ENCODE measurements around the gene CD200R1.

CD200R1 gene, protein sequence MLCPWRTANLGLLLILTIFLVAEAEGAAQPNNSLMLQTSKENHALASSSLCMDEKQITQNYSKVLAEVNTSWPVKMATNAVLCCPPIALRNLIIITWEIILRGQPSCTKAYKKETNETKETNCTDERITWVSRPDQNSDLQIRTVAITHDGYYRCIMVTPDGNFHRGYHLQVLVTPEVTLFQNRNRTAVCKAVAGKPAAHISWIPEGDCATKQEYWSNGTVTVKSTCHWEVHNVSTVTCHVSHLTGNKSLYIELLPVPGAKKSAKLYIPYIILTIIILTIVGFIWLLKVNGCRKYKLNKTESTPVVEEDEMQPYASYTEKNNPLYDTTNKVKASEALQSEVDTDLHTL

DNA sequence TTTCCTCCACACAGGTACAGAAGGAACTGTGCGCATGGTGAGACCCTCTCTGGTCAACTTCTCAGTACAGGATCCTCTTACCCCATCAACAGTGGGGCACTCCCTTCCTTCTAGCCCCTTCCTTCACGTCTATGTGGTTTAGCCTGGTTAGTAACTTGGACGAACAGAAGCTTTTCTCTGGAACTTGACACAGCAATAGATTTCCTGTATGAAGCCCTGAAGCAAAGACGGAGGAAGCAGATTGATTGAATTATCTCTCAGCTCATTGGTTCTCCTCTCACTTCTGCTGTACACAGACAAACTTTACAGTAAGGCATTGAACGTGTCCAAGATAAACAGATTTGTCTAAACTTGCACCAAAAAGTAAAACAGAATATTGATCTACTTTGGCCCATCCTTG is at the start of gene CD200R1:
CD200R1 (minus strand) TSS at position 210 of the 400 bp plus-strand sequence. CDS start 246 bp downstream, outside the sequence.
- DNase-seq, result no peak

DNA sequence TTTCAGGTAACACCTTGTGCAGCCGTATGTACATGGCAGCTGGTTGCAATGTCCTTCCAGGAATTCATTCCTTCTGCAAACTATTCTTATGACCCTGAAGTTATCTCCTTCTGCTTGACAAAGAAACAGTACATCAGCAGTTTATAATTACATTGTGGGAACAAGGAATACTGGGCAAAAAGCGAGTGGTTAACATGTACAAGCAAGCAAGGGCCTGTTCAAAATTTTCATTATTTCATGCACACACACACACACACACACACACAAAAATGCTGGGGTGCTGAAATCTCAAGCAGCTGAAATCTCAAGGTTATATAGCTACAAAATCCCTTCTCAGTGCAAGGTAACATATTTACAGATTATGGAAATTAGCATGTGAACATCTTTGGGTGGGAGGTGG is 46.6 kb upstream of the CD200R1 start:
- no peak for DNase-seq

DNA sequence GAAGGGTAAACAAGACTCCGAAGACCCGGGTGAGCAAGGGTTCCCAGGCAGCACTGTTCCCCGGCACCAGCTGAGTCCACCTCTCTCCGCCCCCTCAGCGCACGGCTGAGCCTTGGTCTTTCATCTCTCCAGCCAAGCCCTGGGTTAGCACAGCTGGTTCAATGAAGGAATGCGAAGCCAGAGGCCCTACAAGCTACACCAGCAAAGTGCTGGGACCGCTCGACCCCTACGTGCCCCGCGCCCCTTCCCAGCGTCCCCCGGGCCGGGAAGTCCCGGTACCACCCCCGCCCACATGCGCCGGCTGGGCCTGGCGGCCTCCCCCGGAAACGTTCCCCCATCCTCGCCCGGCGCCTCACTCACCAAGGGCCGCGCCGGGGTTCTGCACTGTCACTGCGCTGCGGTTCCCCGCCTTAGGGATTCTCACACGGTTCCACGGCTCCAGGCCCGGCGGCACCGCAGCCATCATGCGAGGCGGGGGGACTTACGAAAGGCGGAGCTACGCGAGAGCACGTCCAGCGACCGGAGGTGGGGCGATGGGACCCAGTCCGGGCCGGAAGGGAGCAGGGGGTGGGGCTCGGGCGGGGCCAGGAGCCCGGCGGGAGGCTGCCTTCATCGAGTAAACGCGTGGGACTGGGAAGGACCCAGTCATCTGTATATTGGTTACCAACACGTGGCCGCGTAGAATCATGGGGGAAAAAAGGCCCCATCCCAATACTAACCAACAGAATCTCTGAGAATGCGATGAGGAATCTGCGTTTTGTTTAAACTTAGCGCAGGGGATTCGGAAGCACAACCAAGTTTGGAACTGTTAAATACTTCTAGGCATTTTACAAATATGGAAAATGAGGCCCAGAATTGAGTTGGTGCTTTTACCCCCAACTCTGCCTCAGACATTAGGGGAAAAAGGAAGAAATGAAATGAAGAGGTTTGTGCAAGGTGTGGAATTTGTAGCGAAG is 44.6 kb upstream of the CD200R1 start:
- peak; percentile 66 for DNase-seq

DNA sequence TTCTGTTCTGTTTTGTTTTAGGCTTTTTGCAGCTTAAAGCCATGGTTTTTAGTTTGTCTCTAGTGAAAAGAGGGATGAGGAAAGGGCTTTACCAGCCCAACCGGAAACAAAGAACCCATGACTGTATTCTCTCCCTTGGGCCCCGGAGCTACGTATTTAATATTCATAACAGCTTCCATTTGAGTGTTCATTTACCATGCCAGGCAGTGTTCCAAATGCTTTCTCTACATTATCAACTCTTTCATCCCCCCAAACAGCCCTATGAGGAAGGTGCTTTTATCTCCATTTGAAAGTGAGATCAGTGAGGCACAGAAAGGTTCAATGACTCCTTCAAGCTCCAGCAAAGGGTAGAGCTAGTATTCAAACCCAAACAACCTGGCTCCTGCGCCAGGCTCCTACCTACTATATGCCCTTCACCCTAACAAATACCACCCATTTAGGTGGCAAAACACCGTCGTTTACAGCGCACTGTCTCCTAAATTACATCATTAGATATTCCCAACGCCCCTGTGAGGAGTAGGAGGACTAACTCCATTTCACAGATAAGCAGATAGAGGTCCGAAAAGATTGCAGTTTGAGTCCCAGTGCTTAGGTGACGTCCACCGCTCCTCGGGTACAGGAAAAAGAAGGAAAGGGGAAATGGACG is 43.8 kb upstream of the CD200R1 start:
- no peak for DNase-seq

DNA sequence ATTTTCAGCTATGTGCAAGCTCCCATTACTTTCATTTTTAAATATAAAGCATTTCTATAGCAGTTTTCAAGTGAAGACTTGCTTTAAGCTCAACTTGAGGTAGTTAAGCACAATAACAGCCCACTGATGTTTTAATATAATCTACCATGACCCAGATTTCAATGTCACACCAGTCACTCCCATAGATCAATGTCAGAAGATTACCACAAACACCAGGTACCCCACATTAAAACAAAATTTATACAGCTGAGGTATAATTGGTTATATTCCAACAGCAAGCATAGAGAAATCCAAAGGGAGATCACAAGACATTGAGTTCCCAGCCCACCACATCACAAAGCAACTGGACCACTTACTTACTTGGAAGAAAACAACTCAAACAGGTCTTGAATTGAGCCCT is 38.7 kb upstream of the CD200R1 start:
- no peak for DNase-seq

DNA sequence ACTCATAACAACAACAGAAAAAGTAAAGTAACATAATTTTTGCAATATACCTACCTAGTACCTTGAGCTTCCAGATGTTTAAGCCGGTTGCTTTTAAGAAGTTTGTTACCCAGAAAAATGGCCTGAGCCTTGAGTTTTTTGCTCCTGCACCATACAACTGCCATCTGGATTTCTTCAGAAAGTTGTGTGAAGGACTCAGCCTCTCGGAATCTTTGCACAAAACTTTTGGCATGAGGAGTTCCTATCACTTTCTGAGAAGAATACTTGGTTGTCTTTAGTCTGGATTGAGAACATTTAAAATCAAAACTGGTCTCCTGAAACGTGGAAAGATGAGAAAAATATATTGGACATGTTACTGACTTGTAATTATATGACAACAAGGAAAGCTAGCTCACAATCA is 33.2 kb upstream of the CD200R1 start:
- DNase-seq, result no peak

DNA sequence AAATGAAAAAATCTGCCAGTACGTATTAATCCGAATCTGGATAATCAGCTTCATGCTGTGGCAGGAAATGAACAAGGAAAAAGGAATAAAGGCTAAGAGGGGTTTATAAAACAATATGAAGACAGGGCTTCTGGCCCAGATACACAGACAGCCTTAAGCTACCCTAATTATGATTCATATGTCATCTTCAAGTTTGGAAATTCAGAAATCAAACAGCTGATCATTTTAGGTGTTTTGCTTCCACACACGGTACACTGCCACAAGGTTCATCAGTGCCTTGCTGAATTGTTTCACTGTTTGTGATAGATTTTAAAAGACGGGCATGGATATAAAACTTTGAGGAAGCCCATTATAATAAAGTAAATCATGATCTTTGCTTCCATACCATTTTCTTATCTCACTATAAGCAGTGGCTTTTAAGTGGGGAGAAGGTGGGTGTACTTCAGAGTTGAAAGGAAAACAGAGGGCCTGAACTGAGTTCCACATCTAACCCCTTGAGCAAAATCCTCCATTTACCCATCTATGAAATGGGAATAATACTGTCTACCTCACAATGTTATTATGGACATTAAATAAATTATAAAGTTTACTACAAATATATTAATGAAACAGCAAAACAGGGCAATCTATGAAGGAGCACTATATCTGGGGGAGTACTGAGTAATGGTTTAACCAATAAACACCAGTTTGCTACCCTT is 31.6 kb upstream of the CD200R1 start:
- DNase-seq, result no peak

DNA sequence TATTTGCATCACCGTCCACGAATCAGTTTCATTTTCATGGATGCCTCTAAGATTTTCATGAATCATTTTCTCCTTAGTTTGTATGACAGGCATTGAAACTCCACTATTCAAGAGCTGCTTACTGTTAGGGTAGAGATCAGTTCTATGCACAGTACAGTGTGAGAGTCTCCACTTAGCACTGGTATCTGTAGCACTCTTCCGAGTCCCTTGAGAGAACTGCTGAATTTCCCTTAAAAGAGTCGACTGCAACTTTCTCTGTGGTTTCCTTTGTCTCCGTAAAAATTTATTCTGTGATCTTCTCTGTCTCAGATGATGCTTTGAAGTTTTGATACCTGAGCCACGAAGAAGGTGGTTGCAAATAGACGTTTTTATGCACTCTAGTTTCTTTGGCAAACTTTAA is 30.7 kb upstream of the CD200R1 start:
- no peak for DNase-seq

DNA sequence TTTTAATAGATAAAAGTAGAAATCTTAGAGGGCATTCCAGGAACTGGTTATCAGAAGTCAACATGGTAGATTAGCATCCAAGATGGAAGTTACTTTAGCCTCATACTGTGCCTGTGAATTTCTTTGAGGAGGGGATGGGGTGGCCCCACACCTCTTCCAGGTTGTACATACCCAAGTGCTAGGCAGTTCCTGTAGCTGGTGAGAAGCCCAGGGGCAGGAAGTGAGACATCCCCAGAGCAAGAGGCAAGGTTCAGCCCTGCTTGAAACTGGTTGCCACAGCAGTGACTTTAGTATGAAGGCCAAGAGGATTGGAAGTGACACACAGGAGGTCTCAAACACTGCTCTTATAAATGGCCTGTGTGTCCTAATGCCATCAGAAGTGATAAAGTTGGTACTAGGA is 27.8 kb upstream of the CD200R1 start:
- DNase-seq, result no peak

DNA sequence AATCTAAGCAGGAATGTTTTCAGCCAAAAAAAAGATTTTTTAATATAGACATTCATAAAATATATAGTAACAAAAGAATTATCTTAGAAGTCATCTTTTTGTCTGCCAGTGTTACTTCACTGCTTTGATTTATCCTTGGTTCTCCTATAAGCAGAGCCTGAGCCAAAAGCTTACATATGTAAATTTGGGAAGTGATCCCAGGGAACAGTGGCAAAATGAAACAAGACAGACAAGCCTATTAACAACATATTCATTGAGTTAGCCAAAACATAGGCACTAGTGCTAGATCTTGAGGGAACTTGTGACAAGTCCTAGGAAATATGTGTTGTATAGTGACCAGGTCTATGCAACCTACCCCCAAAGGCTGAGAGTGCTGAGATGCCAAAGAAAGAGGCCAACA is 27.1 kb upstream of the CD200R1 start:
- no peak for DNase-seq

DNA sequence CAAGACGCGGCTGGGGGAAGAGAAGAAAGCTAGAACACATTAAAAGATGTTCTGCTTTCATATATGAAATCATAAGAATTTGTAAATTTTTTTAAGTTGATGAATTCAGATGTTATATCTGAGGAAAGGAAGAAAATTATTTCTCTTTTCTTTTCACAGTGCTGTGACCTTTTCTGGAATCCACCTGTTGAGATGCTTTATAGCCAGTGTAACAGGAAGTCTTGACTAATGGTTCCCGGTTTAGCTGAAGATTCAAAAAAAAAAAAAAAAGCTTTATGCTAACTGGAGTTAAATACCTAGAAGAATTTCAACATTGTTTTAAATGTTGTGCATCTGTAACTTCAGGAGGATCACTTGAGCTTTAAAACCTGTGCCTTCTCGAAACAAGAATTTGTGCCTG is 25.8 kb upstream of the CD200R1 start:
- no peak for DNase-seq

DNA sequence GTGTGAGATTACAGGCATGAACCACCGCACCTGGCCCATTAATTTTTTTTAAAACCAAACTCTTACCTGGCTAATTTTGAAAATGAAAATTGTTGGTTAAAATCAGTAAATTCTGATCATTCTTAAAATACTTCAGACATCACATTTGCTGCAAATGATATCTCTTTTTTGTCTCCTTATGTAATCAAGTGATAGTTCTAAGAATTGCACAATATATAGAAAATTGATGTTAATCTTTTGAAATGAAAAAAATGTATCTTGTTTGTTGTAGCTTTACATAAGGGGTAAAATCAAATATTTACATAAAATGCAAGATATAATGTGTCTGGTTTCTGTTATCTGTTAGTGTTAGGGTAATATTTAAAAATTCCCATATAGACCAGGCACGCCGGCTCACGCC is 20.9 kb upstream of the CD200R1 start:
- DNase-seq, result no peak

DNA sequence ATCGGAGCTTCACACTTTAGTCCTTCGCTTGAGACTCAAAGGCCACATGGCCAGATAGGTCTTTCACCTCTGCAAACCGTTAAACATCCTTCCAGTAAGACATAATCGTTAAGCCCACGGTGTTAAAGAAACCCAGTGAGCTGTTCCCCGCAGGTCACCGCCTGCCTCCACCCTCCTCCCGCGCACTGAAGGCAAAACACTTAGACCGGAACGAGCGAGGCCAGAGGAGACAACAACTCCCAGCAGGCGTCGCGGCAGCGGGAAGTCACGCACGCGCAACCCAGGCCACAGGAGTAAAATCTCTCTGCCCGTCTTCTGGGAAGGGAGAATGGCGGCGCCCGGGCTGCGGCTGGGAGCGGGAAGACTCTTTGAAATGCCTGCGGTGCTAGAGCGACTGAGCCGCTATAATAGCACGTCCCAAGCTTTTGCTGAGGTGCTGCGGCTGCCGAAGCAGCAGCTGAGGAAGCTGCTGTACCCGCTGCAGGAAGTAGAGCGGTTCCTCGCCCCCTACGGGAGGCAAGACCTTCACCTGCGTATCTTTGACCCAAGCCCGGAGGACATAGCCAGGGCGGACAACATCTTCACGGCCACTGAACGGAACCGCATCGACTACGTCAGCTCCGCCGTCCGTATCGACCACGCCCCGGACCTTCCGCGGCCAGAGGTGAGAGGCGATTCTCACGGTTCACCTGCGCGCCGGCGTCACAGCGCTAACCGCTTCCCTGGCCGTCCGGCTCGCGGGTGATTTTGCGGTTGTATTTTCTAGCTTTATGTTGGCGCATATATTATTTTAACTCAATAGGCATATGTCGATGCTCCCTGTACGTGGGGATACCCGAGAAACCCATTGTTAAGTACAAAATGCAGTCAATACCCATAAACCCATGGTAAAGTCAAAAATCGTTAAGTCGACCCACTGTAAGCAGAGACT is 16.0 kb upstream of the CD200R1 start, which contains the start of gene GTPBP8:
GTPBP8 (plus strand) TSS at position 313 of the 931 bp plus-strand sequence; CDS start at position 329, 16 bp downstream.
- DNase-seq, result peak; percentile 84

DNA sequence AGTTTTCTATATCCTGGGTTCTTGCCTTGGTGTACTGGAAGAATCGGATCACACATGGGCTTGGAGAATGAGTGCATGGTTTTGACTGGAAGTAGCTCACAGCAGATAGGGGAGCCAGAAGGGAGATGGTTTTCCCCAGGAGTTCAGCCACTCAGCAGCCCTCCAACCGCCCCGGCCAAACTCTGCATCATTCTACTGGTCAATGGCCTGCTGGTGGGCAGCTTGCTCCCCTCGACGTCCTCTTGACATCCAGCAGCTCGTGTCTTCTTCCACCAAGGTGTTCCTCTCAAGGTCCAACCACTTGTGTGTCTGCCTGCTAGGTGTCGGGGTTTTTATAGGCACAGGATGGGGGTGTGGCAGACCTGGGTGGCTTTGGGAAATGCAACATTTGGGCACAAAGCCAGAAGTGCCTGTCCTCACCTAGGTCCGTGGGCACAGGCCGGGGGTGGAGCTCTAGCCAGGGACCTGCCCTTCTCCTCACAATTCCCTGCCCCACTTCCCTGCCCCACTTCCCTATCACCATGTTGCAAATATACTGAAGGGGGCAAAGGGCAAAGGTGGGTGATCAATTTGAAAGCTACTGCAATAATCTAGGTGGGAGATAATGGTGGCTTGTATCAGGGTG is 12.9 kb upstream of the CD200R1 start:
- no peak for DNase-seq

DNA sequence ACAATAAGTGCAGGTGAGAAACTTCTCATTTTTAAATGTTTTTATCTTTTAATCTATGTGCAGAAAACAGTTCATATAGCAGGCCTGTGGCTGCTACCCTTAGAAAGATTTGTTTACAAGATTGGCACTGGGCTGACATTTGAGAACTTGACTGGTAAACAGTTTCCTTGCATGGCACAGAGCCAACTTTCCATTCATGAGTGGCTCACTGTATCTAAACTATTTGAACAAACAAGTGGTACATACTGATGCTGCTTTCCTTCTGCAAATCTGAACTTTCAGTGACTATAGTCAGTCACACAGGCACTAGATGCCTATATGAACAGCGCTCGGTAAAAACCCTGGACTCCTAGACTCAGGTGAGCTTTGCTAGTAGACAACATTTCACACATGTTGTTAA is 9.6 kb upstream of the CD200R1 start:
- DNase-seq, result no peak

DNA sequence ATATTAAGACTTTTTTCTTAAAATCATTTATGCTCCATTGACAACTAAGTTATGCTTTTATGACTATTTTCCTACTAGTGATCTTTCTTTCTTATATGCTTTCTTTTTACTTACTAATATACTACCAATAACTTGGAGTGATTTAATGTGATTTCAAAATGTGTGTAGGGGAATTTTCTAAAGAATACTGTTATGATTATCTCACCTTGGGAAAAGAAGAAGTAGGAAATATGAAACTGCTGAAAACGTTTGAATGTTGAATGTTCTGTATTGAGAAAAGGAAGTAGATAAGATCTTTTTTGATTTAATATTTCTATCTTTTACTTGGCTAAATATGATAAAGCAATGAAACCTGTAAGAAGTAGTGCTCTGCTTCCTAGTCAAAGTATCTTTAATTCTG is 7.8 kb upstream of the CD200R1 start:
- DNase-seq, result no peak

DNA sequence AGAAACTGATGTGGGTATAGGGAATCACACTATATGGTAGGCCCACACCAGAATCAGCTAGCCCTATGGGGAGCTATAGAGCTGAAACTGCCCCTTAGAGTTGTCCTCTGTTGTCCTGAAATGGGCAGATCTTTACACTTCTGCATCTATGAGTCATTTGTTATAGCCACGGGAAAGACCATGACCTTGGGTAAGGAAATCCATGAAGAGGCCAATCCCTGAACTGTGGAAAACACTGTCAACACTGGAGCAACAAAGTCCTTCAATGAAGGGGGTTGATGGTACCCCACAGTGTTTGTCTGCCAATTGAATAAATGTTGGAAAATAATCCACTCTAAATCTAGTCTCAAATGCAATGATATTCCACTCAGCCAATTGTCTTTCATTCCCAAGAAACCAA is 5.2 kb upstream of the CD200R1 start:
- no peak for DNase-seq

DNA sequence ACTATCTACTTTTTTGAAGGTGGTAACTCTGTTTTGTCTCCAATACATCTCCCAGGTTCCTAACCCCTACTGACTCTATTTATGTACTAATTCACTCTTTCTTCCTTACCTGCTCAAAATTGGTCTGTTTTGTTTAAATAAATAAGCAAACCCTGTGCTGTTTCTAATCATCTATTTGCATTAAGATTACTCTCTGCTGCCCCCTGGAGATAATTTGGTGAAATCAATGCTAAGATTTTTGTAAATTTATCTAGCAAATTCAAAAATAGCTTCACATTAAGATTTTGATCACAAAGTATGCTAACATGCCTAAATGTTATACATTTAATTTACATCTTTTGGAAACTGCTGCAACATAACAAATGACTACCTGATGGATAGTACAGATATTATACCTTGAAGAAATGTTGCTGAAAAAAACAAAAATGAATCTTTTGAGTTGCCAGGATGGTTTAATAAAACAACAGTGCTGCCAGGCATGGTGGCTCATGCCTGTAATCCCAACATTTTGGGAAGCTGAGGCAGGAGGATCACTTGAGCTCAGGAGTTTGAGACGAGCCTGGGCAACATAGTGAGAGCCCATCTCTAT is 4.4 kb upstream of the CD200R1 start:
- no peak for DNase-seq

DNA sequence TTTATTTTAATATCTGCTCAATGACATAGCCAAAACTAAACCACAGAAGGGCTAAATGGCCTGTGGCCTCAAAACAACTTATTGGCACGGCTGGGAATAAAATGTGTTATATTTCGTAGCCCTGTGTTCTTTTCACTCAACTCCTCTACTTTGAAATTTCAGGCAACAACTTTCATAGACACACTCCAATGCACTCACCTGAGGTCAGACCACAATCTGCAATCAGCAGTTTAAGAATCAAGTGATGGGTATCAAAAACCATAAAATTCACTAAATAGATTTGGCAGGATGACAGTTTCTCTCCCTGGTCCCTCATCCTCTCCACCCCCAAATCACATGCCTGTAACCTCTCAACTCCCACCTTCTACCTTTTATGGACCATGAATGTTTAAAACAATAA is 2.0 kb upstream of the CD200R1 start:
- no peak for DNase-seq

DNA sequence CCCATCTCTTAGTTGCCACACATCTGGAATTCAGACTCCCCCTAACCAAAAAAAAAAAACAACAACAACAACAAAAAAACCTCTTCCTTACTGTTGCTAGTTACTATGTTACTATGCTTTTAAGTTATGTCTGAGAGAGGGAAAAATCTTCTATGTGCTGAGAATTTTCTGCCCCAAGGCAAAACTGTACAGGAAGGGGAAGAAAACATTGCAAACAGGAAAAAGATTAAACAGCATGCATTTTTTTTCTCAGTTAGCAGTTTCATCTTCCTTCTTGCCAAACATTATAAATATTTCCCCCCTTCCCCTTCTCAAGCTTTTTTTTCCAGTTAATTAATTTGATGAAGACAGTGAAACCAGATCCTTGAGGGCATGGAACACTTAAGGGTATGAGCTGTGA is 1.1 kb upstream of the CD200R1 start:
- no peak for DNase-seq

DNA sequence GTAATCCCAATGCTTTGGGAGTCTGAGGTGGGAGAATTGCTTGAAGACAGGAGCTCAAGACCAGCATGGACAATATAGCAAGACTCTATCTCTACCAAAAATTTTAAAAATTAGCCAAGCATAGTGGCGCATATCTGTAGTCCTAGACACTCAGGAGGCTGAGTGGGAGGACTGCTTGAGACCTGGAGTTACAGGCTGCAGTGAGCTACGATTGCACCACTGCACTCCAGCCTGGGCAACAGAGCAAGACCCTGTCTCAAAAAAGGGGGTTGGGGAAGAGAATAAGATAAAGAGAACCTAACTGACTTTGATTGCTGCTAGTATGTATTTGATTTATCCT is 755 bp downstream of the CD200R1 start:
- no peak for DNase-seq

Measured in NCI-H2227 treated with DMSO at 0.1 percent for 48 hours (cell line).